Endothelial cell of hepatic sinusoid (primary cell): ENCODE measurements around the gene FBXO2.
"Not testable (repeated sequence)": the region's sequence is repeated elsewhere in the genome, so short reads cannot be mapped to it uniquely, and the experiment has no call there.

Experiments used
- in situ Hi-C: cut with HindIII; loops from 2 replicates; pipeline ENCODE4 v1.10.0; 2017; ENCODE audit warnings: low sequenced_read_pairs

The FBXO2 gene

DNA sequence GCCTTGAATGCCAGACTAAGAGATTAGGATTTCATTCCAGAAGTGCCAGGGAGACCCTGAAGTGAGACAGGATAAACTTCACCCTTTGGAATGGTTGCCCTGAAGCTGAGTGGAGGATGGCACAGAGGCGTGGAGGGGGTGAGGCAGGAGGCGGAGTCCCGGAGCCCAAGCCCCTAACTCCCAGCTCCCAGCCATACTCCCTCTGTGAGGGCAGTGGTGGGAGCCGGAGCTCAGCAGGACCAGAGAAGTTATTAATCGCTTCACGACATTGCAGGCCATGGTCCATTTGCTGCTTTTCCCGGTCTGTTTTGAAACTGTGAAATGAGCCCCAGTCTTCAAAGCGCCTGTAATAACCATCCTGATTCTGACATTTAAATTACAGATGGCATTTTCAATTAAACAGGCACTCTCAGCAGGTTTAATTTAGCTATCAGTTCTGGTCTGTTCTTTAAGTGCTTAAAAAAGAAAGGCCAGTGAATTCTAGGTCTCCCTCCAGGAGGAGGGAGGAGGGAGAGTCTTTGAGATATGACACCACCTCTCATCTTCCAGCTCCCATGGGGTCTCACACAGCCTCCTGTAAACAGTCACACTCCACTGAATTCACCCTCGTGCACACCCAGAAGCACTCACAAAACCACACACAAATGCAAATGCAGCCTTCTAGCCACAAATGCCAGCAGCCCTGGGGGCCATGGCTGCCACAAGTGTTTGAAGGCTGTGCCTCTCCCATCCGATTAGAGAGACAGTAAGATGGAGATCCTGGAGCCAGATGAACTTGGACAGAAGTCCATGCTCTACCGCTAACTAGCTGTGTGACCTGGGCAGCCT is 19.6 kb downstream of the FBXO2 start:
- in situ Hi-C loops, result no loop called here

- in situ Hi-C loops, result no loop called here
These were observed 24.8 kb downstream of the FBXO2 start for GRCh38 chr1:11629184-11630016.

DNA sequence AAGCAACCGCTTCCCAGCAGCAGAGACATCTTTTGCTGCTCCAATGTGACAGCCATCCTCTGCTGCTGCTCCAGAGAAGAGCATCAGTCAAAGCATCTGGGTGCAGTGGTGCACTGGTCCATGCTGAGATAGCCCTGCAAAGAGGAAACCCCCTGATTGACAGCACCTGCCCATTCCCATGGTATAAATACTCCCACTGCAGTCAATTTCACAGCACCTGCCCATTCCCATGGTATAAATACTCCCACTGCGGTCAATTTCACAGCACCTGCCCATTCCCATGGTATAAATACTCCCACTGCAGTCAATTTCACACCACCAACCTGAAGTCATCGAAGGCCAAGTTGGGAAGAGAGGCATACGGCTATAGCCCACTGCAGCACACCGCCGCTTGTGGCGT is 25.5 kb downstream of the FBXO2 start:
- in situ Hi-C loops, result no loop called here

DNA sequence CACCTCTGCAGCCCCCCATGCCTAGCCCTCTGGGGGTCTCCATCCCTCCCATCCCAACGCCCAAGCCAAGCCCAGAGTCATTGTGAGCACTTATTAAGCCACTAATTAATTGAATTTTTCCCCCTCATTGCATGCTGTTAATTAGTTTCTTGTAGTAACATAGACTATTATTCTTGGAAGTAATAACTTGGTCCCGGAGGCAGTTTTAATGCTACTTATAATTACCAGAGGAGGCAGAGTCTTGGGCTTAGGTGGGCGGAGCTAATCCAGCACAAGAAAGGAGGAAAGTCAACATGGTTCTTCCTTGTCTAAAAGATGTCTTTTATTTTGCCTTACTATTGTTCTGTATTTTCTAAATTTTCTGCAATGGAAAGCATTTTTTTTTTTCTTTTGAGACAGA is 27.7 kb downstream of the FBXO2 start:
- in situ Hi-C loops, result no loop called here

GRCh38 chr1:11623702-11624101 is 30.5 kb downstream of the FBXO2 start:
- in situ Hi-C loops, result no loop called here

- in situ Hi-C loops, result no loop called here
These were observed 31.8 kb downstream of the FBXO2 start for GRCh38 chr1:11622398-11622797.

- in situ Hi-C loops, result no loop called here
These were observed 33.3 kb downstream of the FBXO2 start for GRCh38 chr1:11620924-11621323.

GRCh38 chr1:11620405-11620804 is 33.8 kb downstream of the FBXO2 start:
- in situ Hi-C loops, result no loop called here

GRCh38 chr1:11617741-11618140 is 36.5 kb downstream of the FBXO2 start:
- in situ Hi-C loops, result loop anchor here (5.0 kb wide), 2 partner anchors 45 to 290 kb away; no protein-coding TSS in a partner anchor

- in situ Hi-C loops, result loop anchor here (5.0 kb wide), 2 partner anchors 45 to 290 kb away; no protein-coding TSS in a partner anchor
These were observed 36.9 kb downstream of the FBXO2 start for GRCh38 chr1:11617314-11617713.

DNA sequence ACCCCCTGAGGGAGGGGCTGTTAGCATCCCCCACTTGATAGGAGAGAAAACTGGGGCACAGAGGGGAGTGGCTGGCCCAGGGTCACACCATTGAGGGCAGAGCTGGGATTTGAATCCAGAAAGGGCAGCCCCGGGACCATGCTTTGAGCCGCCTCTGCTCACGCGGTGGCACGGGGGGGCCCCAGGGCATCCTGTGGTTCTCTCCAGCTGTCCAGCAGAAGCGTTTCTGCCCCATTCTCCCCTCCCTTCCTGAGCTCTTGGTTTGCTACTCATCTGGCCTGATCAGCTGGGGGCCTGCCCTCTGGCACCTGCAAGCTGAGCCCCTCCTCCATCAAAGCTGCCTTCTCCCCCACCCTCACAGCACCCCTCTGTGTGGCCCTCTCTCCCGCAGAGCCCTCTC is 37.5 kb downstream of the FBXO2 start:
- in situ Hi-C loops, result loop anchor here (5.0 kb wide), 2 partner anchors 44 to 289 kb away; no protein-coding TSS in a partner anchor

DNA sequence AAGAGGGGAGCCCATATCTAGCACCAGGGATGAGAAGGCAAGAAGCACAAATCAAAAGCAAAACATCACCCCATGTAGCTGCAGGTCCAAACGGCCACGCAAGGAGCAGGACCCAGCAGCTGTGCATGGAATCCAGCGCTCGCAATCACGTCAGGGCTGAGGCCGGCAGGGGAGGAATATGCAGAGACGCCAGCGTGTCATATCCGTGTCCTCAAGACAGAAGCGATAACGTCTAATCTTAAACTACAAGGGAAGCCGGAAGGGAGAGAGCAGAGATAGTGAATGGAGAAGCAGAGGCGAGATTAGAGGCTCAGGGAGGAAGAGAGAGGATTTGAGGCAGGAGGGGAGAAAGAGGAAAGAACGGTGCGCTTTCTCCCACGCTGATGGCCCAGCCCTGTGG is 39.1 kb downstream of the FBXO2 start:
- in situ Hi-C loops, result loop anchor here (5.0 kb wide), 2 partner anchors 43 to 288 kb away; no protein-coding TSS in a partner anchor

DNA sequence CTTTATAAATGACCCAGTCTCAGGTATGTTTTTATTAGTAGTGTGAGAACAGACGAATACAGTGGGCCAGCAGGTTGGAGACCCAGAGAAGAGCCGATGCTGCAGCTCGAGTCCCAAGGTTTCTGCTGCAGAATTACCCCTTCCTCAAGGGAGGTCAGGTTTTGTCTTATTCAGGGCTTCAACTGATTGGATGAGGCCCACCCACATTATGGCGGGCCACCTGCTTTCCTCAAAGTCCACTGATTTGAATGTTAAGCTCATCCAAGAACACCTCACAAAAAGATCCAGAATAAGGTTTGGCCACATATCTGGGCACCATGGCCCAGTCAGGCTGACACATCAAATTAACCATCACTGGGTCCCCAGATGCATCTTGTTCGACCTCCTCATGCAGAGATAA is 40.9 kb downstream of the FBXO2 start:
- in situ Hi-C loops, result no loop called here

GRCh38 chr1:11611638-11612327 is 42.4 kb downstream of the FBXO2 start:
- in situ Hi-C loops, result no loop called here

GRCh38 chr1:11610629-11611180 is 43.5 kb downstream of the FBXO2 start:
- in situ Hi-C loops, result no loop called here

- in situ Hi-C loops, result not testable (repeated sequence)
These were observed 44.9 kb downstream of the FBXO2 start for GRCh38 chr1:11609378-11609777.

DNA sequence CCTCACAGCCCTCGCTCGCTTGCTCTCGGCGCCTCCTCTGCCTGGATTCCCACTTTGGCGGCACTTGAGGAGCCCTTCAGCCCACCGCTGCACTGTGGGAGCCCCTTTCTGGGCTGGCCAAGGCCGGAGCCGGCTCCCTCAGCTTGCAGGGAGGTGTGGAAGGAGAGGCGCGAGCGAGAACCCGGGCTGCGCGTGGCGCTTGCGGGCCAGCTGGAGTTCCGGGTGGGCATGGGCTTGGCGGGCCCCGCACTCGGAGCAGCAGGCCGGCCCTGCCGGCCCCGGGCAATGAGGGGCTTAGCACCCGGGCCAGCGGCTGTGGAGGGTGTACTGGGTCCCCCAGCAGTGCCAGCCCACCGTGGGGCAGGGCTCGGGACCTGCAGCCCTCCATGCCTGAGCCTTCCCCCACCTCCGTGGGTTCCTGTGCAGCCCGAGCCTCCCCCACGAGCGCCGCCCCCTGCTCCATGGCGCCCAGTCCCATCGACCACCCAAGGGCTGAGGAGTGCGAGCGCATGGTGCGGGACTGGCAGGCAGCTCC is 45.6 kb downstream of the FBXO2 start:
- in situ Hi-C loops, result not testable (repeated sequence)

- in situ Hi-C loops, result no loop called here
These were observed 47.5 kb downstream of the FBXO2 start for GRCh38 chr1:11606775-11607174.

DNA sequence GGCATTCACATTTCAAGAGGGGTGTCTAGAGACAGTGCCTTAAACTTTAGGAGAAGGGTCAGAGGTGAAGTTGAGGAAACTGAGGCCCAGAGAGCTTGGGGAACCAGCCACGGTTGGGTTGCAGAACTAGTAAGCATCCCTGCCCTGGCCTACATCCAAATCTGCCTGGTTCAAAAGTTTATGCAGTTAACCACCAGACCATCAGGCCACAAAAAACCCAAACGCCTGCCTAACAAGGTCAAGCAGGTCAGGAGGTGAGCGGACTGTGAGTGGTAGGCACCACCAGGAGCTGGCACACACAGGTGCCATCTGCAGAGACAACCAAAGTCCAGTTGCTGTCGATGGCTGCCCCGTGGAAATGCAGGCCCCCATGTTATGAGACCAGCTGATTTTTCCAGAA is 51.2 kb downstream of the FBXO2 start:
- in situ Hi-C loops, result no loop called here

DNA sequence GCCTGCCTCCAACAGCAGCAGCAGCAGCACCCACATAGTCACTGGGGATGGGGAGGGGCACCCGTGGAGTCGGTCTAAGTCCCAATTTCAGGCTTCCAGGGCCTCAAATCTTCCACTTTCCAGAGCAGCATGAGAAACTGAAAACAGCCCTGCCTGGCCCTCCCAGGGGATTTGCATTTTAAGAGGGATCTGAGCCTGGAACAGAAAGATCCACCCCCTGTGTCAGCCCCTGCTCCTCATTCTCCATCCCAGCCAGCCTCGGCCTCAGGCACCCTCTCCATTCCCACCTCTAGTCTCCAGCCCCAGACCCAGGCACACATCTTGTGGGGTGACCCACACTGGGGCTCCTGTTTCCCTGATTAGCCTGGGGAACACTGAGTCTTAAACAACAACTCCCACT is 51.8 kb downstream of the FBXO2 start:
- in situ Hi-C loops, result no loop called here

- in situ Hi-C loops, result no loop called here
These were observed 53.4 kb downstream of the FBXO2 start for GRCh38 chr1:11600836-11601235.
